Kidney epithelial cell (primary cell): ENCODE results near the gene TMEM272. TPM values are rescaled to one million over a fixed set of nuclear protein-coding genes. Genes with fewer than 3 reads are reported as not detected.

Experiments
- DNase-seq: peaks from one replicate; pipeline ENCODE4 v3.0.0-alpha.2; 2010; ENCODE audit warnings: low read depth
- H3K27me3 ChIP-seq: 2 replicates; pipeline ENCODE4 v1.6.0; 2011; ENCODE audit warnings: low read length; ENCODE audit not compliant: control insufficient read depth, insufficient read depth
- H3K36me3 ChIP-seq: 2 replicates; pipeline ENCODE4 v1.5.1; 2011; ENCODE audit warnings: low read length; ENCODE audit not compliant: control insufficient read depth, insufficient read depth
- H3K4me3 ChIP-seq: 2 replicates; pipeline ENCODE4 v1.5.1; 2011; ENCODE audit warnings: low read depth, mild to moderate bottlenecking, control low read depth, low read length
- total RNA-seq: library from RNA; depleted of rRNA; stranded (reverse); fragments of >200 nt; gene quantifications from 2 replicates; pipeline ENCODE4 v1.2.3, GENCODE V29; 2015
- TF ChIP-seq, protein P1 (sequence below): IDR thresholded peaks from 2 replicates; pipeline ENCODE4 v1.5.1; 2011; ENCODE audit warnings: mild to moderate bottlenecking, moderate library complexity, low read length, control low read depth, inconsistent platforms; ENCODE audit not compliant: insufficient read depth, poor library complexity, severe bottlenecking

Gene TMEM272
- total RNA-seq, 1 donor from 2014 or later, result not detected

DNA sequence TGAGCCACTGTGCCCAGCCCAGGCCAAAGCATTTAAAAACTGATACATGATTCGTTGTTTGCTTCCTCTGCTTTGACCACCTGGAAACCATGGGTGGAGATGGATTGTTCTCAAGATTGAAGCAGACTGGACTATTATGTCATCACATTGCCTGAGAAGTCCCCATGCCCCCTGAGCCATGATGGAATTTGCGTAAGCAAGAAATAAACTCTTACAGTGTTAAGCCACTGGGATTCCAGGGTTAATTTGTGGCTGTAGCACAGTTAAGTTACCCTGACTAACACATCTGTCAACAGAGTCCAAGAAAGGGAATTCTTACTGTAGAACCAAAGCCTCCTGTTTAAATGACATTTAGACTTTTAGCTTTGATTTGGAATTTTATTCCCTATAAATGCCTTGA, 21.6 kb downstream of the TMEM272 start:
- peaks cover 11% of the 10 kb centered on the region for H3K27me3 ChIP-seq
- TF ChIP-seq, protein P1, sequence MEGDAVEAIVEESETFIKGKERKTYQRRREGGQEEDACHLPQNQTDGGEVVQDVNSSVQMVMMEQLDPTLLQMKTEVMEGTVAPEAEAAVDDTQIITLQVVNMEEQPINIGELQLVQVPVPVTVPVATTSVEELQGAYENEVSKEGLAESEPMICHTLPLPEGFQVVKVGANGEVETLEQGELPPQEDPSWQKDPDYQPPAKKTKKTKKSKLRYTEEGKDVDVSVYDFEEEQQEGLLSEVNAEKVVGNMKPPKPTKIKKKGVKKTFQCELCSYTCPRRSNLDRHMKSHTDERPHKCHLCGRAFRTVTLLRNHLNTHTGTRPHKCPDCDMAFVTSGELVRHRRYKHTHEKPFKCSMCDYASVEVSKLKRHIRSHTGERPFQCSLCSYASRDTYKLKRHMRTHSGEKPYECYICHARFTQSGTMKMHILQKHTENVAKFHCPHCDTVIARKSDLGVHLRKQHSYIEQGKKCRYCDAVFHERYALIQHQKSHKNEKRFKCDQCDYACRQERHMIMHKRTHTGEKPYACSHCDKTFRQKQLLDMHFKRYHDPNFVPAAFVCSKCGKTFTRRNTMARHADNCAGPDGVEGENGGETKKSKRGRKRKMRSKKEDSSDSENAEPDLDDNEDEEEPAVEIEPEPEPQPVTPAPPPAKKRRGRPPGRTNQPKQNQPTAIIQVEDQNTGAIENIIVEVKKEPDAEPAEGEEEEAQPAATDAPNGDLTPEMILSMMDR, result no peak
- H3K36me3 ChIP-seq, result no peaks in the 10 kb centered on the region
- H3K4me3 ChIP-seq, result no peak overlapping the region
- no peak for DNase-seq

DNA sequence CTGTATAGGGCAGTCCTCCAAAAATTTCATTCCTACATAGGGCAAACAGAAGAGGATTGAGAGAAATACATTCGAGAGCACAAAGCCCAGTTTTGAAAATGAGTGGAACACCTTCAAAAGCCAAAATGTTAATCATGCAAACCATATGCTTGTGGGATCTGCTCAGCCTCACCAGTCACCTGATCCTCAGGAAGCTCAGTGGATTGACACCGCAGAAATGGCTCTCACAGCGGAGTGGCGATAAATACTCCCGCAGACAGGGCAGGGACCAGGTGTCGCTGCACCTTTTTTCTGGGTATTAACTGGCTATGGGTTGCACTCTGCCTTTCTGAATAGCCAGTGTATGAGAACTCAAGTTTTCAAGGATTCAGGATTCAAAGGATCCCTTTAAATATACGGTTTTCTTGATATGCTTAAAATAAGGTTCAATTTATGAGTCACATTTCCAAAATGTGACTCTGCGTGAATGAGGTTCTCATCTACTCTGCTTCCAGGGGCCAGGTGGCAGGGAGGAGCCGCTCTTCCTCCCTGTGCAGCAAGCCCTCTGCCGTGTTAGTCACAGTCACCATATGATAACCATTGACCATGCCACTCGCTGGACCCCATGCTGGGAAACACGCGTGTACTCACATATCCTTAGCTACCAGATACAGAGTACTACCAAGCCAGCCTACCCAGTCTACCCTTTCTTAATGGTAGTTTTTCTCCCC, 22.7 kb downstream of the TMEM272 start:
- no peak for DNase-seq
- Histone ChIP-seq H3K27me3 (peaks cover 15% of the 10 kb centered on the region), H3K4me3 (no peak overlapping the region), H3K36me3 (no peaks in the 10 kb centered on the region)
- TF ChIP-seq, protein P1, result no peak

DNA sequence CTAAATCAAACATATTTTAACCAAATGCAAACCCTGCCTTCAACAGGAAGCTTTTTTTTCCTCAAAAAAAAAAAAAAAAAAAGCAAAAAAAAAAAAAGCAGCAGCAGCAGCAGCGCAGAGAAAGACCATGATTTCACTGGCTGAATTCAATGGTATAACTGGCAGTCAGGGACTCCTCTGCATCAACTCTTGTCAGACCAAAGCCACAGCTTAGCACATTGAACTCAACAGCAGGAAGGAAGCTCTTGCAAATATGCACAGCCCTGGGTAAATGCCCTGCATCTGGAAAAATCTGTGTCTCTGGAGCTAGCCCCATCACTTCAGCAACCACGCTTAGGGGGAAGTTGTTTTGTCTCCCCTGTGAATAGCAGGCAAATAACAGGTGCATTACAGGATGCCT, 23.4 kb downstream of the TMEM272 start:
- H3K27me3 ChIP-seq, result peaks cover 19% of the 10 kb centered on the region

DNA sequence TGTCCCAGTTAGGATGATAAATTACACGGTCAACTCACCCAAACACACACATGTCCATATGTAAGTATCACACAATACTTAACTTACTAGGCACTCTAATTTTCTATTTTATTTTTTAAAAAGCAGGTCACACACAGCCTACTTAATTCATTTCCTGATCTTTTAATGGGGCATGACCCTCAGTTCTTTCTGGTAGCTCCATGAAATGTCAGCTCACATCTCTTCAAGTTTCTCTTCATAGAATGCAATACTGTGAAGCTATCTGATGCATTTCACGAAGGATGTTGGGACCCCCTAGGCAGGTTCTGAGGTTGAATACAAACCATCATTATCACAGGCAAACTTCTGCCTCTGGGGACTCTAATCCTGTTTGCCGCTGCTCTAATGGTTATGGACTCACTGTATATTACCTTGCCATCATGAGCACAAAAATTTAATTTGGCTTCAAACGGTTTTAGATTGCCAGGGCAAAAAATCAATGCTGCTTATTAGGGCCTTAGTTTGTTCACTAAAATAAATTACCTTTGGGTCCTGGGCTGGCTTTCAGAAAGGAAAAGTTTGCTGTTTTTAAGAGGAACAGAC, 24.9 kb downstream of the TMEM272 start:
- TF ChIP-seq, protein P1, result no peak

More for the DNA sequence above, 23.4 kb downstream of the TMEM272 start:
- no peaks in the 10 kb centered on the region for H3K36me3 ChIP-seq
- TF ChIP-seq, protein P1, result no peak
- DNase-seq, result no peak
- H3K4me3 ChIP-seq, result no peak overlapping the region

DNA sequence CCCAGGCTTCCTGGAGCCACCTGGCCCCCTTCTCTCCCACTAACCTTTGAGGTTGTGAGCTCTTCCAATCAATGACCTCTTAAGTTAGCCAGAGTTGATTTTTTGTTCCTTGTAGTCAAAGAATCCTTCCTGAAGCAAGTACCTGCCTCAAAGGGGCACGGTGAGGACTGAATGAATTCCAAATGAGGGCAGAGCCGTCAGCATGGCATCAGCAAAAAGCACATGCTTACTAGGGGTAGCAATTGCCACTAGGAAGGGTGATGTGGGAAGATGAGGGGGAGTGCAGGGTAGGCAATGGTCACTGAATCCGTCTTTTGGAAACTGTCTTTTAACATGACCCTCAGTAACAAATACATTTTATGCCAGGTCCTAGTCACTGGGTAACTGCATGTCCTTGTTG, 25.4 kb downstream of the TMEM272 start:
- H3K27me3 ChIP-seq, result peaks cover 29% of the 10 kb centered on the region
- DNase-seq, result no peak
- no peak overlapping the region for H3K4me3 ChIP-seq
- no peaks in the 10 kb centered on the region for H3K36me3 ChIP-seq
- TF ChIP-seq, protein P1, result no peak

More for the DNA sequence above, 24.9 kb downstream of the TMEM272 start:
- no peak overlapping the region for H3K4me3 ChIP-seq
- DNase-seq, result no peak
- no peaks in the 10 kb centered on the region for H3K36me3 ChIP-seq
- peaks cover 29% of the 10 kb centered on the region for H3K27me3 ChIP-seq
